ENCODE results near the gene FAR1.

DNA sequence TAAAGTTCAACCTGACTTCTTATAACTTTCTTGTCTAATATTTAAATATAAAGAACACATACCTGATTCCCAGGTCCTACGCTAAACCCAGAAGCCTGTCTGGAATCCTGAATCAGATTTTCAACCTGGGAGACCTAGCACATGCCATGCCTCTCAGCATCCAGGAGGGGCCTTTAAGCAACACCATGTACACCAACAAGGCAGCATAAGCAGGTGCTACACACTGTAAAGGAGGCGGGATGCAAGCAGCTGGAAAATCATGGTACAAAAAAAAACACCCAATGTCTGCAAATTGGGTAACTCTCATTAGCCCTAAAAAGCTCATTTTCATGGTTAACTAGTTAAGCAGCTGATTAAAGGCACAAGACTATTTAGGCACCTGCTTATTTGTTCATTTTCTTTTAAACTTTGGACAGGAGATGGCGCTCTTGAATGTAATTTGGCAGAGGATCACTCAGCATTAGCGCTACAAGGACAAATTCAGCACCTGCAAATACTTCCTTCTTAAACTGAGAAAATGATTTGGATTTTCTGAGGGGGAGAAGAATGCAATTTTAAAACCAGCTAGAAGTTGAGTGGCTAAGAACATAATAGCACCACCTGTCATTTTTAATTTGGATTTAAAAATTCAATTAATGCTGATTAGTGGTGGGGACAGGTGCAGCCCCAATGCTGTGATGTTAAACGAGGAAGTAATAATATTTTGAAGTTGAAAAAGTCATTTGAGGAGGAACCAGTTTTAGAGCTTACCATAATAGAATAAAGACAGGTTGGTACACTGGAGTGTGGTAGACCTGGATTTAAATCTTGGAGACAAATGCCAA, 104.0 kb downstream of the FAR1 start:
- TF ChIP-seq POLR2A (IDR thresholded peaks at IDR 0.05), result no peak
- TF ChIP-seq, protein P1, sequence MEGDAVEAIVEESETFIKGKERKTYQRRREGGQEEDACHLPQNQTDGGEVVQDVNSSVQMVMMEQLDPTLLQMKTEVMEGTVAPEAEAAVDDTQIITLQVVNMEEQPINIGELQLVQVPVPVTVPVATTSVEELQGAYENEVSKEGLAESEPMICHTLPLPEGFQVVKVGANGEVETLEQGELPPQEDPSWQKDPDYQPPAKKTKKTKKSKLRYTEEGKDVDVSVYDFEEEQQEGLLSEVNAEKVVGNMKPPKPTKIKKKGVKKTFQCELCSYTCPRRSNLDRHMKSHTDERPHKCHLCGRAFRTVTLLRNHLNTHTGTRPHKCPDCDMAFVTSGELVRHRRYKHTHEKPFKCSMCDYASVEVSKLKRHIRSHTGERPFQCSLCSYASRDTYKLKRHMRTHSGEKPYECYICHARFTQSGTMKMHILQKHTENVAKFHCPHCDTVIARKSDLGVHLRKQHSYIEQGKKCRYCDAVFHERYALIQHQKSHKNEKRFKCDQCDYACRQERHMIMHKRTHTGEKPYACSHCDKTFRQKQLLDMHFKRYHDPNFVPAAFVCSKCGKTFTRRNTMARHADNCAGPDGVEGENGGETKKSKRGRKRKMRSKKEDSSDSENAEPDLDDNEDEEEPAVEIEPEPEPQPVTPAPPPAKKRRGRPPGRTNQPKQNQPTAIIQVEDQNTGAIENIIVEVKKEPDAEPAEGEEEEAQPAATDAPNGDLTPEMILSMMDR (IDR thresholded peaks at IDR 0.05), result peak; percentile 37 to 56 (median 47)

All from adrenal gland (tissue), 5 donors.